ENCODE measurements around the gene NFATC1. TPM values are rescaled to one million over a fixed set of nuclear protein-coding genes. Genes with fewer than 3 reads are reported as not detected.
A peak's percentile ranks its signal among the peaks of the same experiment; 100 is the strongest.

The NFATC1 gene
- total RNA-seq, 1 donor from 2014 or later: 8.1 TPM

- Mint-ChIP-seq H3K9me3 (ENCODE audit: unreplicated experiment) (no peaks in the 10 kb centered on the region), H3K36me3 (ENCODE audit: unreplicated experiment) (peaks cover 5% of the 10 kb centered on the region)
Measured at GRCh38 chr18:79449551-79450288, 54.0 kb downstream of the NFATC1 start.

GRCh38 chr18:79450289-79451080, 54.8 kb downstream of the NFATC1 start:
- Mint-ChIP-seq H3K27me3 (ENCODE audit: unreplicated experiment) (no peaks in the 10 kb centered on the region), H3K4me3 (ENCODE audit: unreplicated experiment) (no peak overlapping the region), H3K36me3 (ENCODE audit: unreplicated experiment) (peaks cover 5% of the 10 kb centered on the region), H3K27ac (ENCODE audit: unreplicated experiment) (no peak overlapping the region), H3K9me3 (ENCODE audit: unreplicated experiment) (no peaks in the 10 kb centered on the region), H3K4me1 (ENCODE audit: unreplicated experiment) (peaks cover 32% of the 10 kb centered on the region)
- no peak for DNase-seq (ENCODE audit: extremely low spot score, unreplicated experiment)
- no peak for TF ChIP-seq CTCF (IDR thresholded peaks at IDR 0.05)

More at GRCh38 chr18:79449551-79450288, 54.0 kb downstream of the NFATC1 start:
- no peak overlapping the region for H3K27ac Mint-ChIP-seq (ENCODE audit: unreplicated experiment)
- peaks cover 36% of the 10 kb centered on the region for H3K4me1 Mint-ChIP-seq (ENCODE audit: unreplicated experiment)
- no peak overlapping the region for H3K4me3 Mint-ChIP-seq (ENCODE audit: unreplicated experiment)
- TF ChIP-seq CTCF (IDR thresholded peaks at IDR 0.05): no peak
- DNase-seq (ENCODE audit: extremely low spot score, unreplicated experiment): no peak
- no peaks in the 10 kb centered on the region for H3K27me3 Mint-ChIP-seq (ENCODE audit: unreplicated experiment)

GRCh38 chr18:79451237-79452125, 55.8 kb downstream of the NFATC1 start:
- Mint-ChIP-seq H3K9me3 (ENCODE audit: unreplicated experiment) (no peaks in the 10 kb centered on the region), H3K27ac (ENCODE audit: unreplicated experiment) (no peak overlapping the region), H3K27me3 (ENCODE audit: unreplicated experiment) (no peaks in the 10 kb centered on the region), H3K4me3 (ENCODE audit: unreplicated experiment) (no peak overlapping the region), H3K36me3 (ENCODE audit: unreplicated experiment) (peaks cover 5% of the 10 kb centered on the region), H3K4me1 (ENCODE audit: unreplicated experiment) (peaks cover 22% of the 10 kb centered on the region)
- TF ChIP-seq CTCF (IDR thresholded peaks at IDR 0.05): peak; percentile 18
- DNase-seq (ENCODE audit: extremely low spot score, unreplicated experiment): no peak

GRCh38 chr18:79452190-79452990, 56.7 kb downstream of the NFATC1 start:
- Mint-ChIP-seq H3K9me3 (ENCODE audit: unreplicated experiment) (no peaks in the 10 kb centered on the region), H3K4me3 (ENCODE audit: unreplicated experiment) (no peak overlapping the region), H3K27me3 (ENCODE audit: unreplicated experiment) (no peaks in the 10 kb centered on the region), H3K27ac (ENCODE audit: unreplicated experiment) (no peak overlapping the region), H3K36me3 (ENCODE audit: unreplicated experiment) (peaks cover 5% of the 10 kb centered on the region), H3K4me1 (ENCODE audit: unreplicated experiment) (peaks cover 14% of the 10 kb centered on the region)
- no peak for DNase-seq (ENCODE audit: extremely low spot score, unreplicated experiment)
- no peak for TF ChIP-seq CTCF (IDR thresholded peaks at IDR 0.05)

All from osteocyte (in vitro differentiated cells).